Breast epithelium (tissue), 4 donors: ENCODE results near the gene KHDC4. TPM values are rescaled to one million over a fixed set of nuclear protein-coding genes. Genes with fewer than 3 reads are reported as not detected.
A peak's percentile ranks its signal among the peaks of the same experiment; 100 is the strongest.

Experiments
- DNase-seq, 2 donors: peaks; one replicate each; pipeline ENCODE4 v3.0.0-alpha.2; 2019; ENCODE audit warnings: low spot score in 2 of 2
- H3K27ac ChIP-seq, 2 donors: fragments of 200-600 bp; sonication (generic) in 1 of 2; one replicate each; pipeline ENCODE4 v1.5.1; 2016 to 2019; ENCODE audit warnings: mild to moderate bottlenecking in 1 of 2
- H3K27me3 ChIP-seq, 2 donors: fragments of 200-600 bp; sonication (generic) in 1 of 2; one replicate each; pipeline versions ENCODE4 v1.5.1 to v1.6.0; 2017 to 2019; ENCODE audit warnings: control low read depth in 1 of 2, mild to moderate bottlenecking in 1 of 2
- H3K36me3 ChIP-seq: fragments of 200-600 bp; one replicate; pipeline ENCODE4 v1.5.1; 2019
- H3K4me1 ChIP-seq, 2 donors: fragments of 200-600 bp; sonication (generic); one replicate each; pipeline ENCODE4 v1.5.1; 2016 to 2019; ENCODE audit warnings: control low read depth in 1 of 2
- H3K4me3 ChIP-seq, 3 donors: fragments of 200-600 bp; sonication (generic); 1 replicate in 2 of 3; 2 replicates in 1 of 3; pipeline ENCODE4 v1.5.1; 2016 to 2019; ENCODE audit warnings: mild to moderate bottlenecking in 3 of 3, moderate library complexity in 2 of 3
- H3K9me3 ChIP-seq, 2 donors: fragments of 200-600 bp; sonication (generic) in 1 of 2; one replicate each; pipeline ENCODE4 v1.5.1; 2016 to 2019; ENCODE audit warnings: control low read depth in 1 of 2
- POLR2A ChIP-seq: fragments of 450-650 bp; IDR thresholded peaks from one replicate; pipeline ENCODE4 v1.6.1; 2016; ENCODE audit warnings: antibody characterized with exemption, mild to moderate bottlenecking, moderate library complexity
- POLR2AphosphoS5 ChIP-seq, 3 donors: sonication (generic); formaldehyde crosslinking; IDR thresholded peaks; one replicate each; pipeline ENCODE4 v1.6.1; 2017; ENCODE audit warnings: antibody characterized with exemption in 3 of 3
- intact Hi-C: fragments of 100-400 bp; cut with DNase I; formaldehyde crosslinking; loops from one replicate; pipeline ENCODE4 v1.15.1; 2023; ENCODE audit warnings: low total_unique reads
- total RNA-seq, 3 donors: library from RNA; depleted of rRNA; stranded (reverse); fragments of >200 nt; gene quantifications; one replicate each; pipeline ENCODE4 v1.1.0, GENCODE V29; 2016
- TF ChIP-seq, protein P1 (sequence below), 3 donors: fragments of 450-650 bp; IDR thresholded peaks; one replicate each; pipeline ENCODE4 v1.5.1; 2016 to 2017; ENCODE audit warnings: antibody characterized with exemption in 3 of 3, mild to moderate bottlenecking in 3 of 3, moderate library complexity in 3 of 3

KHDC4 gene
- total RNA-seq, 3 donors from 2014 or later, result 52.0 to 81.5 (median 64.2) TPM

GRCh38 chr1:155909894-155910293 is 24.3 kb downstream of the KHDC4 start:
- no peak for TF ChIP-seq POLR2A
- TF ChIP-seq, protein P1, sequence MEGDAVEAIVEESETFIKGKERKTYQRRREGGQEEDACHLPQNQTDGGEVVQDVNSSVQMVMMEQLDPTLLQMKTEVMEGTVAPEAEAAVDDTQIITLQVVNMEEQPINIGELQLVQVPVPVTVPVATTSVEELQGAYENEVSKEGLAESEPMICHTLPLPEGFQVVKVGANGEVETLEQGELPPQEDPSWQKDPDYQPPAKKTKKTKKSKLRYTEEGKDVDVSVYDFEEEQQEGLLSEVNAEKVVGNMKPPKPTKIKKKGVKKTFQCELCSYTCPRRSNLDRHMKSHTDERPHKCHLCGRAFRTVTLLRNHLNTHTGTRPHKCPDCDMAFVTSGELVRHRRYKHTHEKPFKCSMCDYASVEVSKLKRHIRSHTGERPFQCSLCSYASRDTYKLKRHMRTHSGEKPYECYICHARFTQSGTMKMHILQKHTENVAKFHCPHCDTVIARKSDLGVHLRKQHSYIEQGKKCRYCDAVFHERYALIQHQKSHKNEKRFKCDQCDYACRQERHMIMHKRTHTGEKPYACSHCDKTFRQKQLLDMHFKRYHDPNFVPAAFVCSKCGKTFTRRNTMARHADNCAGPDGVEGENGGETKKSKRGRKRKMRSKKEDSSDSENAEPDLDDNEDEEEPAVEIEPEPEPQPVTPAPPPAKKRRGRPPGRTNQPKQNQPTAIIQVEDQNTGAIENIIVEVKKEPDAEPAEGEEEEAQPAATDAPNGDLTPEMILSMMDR (IDR thresholded peaks at IDR 0.05), result no peak
- TF ChIP-seq POLR2AphosphoS5 (IDR thresholded peaks at IDR 0.05), result no peak
- H3K4me1 ChIP-seq, result no peaks in the 10 kb centered on the region
- peak in 1 of 2 donors; percentile 56 for DNase-seq
- no peaks in the 10 kb centered on the region for H3K27me3 ChIP-seq
- peak overlapping the region; percentile 70 to 90 (median 85) for H3K4me3 ChIP-seq
- no peaks in the 10 kb centered on the region for H3K9me3 ChIP-seq
- peak overlapping the region; percentile 96 to 97 for H3K27ac ChIP-seq
- H3K36me3 ChIP-seq, result no peaks in the 10 kb centered on the region
- intact Hi-C loops, result loop anchor here (10.0 kb wide), 1 partner anchor 1725 kb away; no protein-coding TSS in a partner anchor

- no peaks in the 10 kb centered on the region for H3K9me3 ChIP-seq
- no peaks in the 10 kb centered on the region for H3K27me3 ChIP-seq
- H3K4me3 ChIP-seq, result no peak overlapping the region
- intact Hi-C loops, result loop anchor here (10.0 kb wide), 1 partner anchor 1719 kb away; no protein-coding TSS in a partner anchor
- TF ChIP-seq POLR2A (no peak), POLR2AphosphoS5 (IDR thresholded peaks at IDR 0.05) (no peak)
- TF ChIP-seq, protein P1 (IDR thresholded peaks at IDR 0.05), result no peak
- no peaks in the 10 kb centered on the region for H3K4me1 ChIP-seq
- H3K27ac ChIP-seq, result no peak overlapping the region
- peaks cover 5% of the 10 kb centered on the region for H3K36me3 ChIP-seq
- DNase-seq, result no peak
Measured at GRCh38 chr1:155904261-155904660, 30.0 kb downstream of the KHDC4 start.

GRCh38 chr1:155900161-155900560 is 34.1 kb downstream of the KHDC4 start:
- no peak overlapping the region for H3K27ac ChIP-seq
- TF ChIP-seq, protein P1 (IDR thresholded peaks at IDR 0.05), result no peak
- TF ChIP-seq POLR2AphosphoS5 (IDR thresholded peaks at IDR 0.05), result no peak
- TF ChIP-seq POLR2A, result no peak
- no peaks in the 10 kb centered on the region for H3K27me3 ChIP-seq
- no peaks in the 10 kb centered on the region for H3K9me3 ChIP-seq
- H3K4me1 ChIP-seq, result no peaks in the 10 kb centered on the region
- intact Hi-C loops, result loop anchor here (10.0 kb wide), 1 partner anchor 1715 kb away; no protein-coding TSS in a partner anchor
- DNase-seq, result no peak
- H3K4me3 ChIP-seq, result no peak overlapping the region
- H3K36me3 ChIP-seq, result peaks cover 5% of the 10 kb centered on the region

DNA sequence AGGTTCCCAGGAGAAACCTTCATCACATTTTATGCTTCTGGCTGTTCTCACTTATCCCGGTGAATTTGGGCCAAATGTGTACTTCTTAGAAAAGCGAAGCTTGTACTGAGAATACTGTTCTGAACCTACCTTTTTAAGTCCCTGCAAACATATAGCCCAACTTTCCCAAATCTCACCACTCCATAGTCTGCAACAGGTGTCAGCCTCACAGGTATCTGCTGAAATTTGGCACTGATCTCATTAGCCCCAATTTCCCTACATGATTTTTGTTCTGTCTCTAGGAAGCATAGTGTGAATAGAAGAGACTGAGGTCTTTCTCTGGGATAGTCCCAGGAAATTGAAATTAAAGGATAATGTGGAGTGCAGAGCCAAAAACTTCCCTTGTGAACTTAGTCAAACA is 34.5 kb downstream of the KHDC4 start:
- no peak overlapping the region for H3K4me3 ChIP-seq
- intact Hi-C loops, result loop anchor here (10.0 kb wide), 1 partner anchor 1715 kb away; no protein-coding TSS in a partner anchor
- H3K9me3 ChIP-seq, result no peaks in the 10 kb centered on the region
- TF ChIP-seq, protein P1 (IDR thresholded peaks at IDR 0.05), result no peak
- no peak for TF ChIP-seq POLR2AphosphoS5 (IDR thresholded peaks at IDR 0.05)
- TF ChIP-seq POLR2A, result no peak
- H3K36me3 ChIP-seq, result peaks cover 5% of the 10 kb centered on the region
- H3K27ac ChIP-seq, result no peak overlapping the region
- H3K27me3 ChIP-seq, result no peaks in the 10 kb centered on the region
- no peak for DNase-seq
- H3K4me1 ChIP-seq, result no peaks in the 10 kb centered on the region

DNA sequence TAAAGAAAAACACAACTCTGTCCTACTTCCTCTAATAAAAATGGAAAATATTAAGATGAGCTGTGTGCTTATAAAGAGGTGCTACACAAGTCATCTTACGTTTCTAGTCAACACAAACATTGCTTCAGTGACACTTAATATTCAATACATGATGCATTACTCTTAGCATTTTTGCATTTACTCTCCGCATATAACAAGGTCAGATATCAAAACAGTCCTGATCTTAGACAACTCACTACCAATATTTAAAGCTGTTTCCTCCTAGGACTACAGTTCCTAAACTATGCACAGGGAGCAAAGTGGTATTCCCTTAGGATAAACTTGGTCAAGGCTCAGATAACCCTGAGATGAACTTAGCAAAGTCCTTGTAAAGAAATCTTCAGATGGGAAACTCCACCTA is 35.3 kb downstream of the KHDC4 start:
- no peak for TF ChIP-seq POLR2AphosphoS5 (IDR thresholded peaks at IDR 0.05)
- TF ChIP-seq, protein P1 (IDR thresholded peaks at IDR 0.05), result no peak
- Histone ChIP-seq H3K27me3 (no peaks in the 10 kb centered on the region), H3K4me3 (no peak overlapping the region), H3K27ac (no peak overlapping the region), H3K9me3 (no peaks in the 10 kb centered on the region), H3K4me1 (no peaks in the 10 kb centered on the region), H3K36me3 (peaks cover 5% of the 10 kb centered on the region)
- no peak for DNase-seq
- intact Hi-C loops, result no loop called here
